Mesodermal cell (in vitro differentiated cells): ENCODE measurements around the gene CAB39L.

ENCODE experiments used
- H3K27ac ChIP-seq: 2 replicates; pipeline ENCODE4 v1.7.0; 2013; ENCODE audit warnings: mild to moderate bottlenecking, low read depth, low read length, moderate library complexity; ENCODE audit not compliant: severe bottlenecking
- H3K36me3 ChIP-seq: 2 replicates; pipeline ENCODE4 v1.7.1; 2013; ENCODE audit warnings: mild to moderate bottlenecking, low read length, moderate library complexity; ENCODE audit not compliant: control insufficient read depth, insufficient read depth
- H3K4me1 ChIP-seq: one replicate; pipeline ENCODE4 v1.7.1; 2013; ENCODE audit warnings: mild to moderate bottlenecking, low read length; ENCODE audit not compliant: insufficient read depth, control insufficient read depth, poor library complexity, severe bottlenecking
- H3K4me3 ChIP-seq: 2 replicates; pipeline ENCODE4 v1.7.0; 2013; ENCODE audit warnings: low read length, control low read depth, mild to moderate bottlenecking; ENCODE audit not compliant: insufficient read depth, poor library complexity, severe bottlenecking; ENCODE audit errors: extremely low read depth
- H3K9me3 ChIP-seq: 2 replicates; pipeline ENCODE4 v1.7.1; 2013; ENCODE audit warnings: mild to moderate bottlenecking, low read length, moderate library complexity; ENCODE audit not compliant: control insufficient read depth
- WGBS, 2 experiments: methylation state at CpG; one replicate each; pipeline ENCODE4 v1.1.5; 2013; ENCODE audit warnings: missing lambda C conversion rate in 2 of 2; ENCODE audit not compliant: insufficient coverage in 2 of 2; 5-methylcytosine and 5-hydroxymethylcytosine counted together

The CAB39L gene

GRCh38 chr13:49456156-49456555, 12.3 kb upstream of the CAB39L start:
- H3K27ac ChIP-seq: no peak overlapping the region
- no peaks in the 10 kb centered on the region for H3K36me3 ChIP-seq
- no CpG with 5 or more reads among the region's 1 CpG for WGBS, 2 experiments
- H3K4me3 ChIP-seq: no peak overlapping the region
- H3K4me1 ChIP-seq: no peaks in the 10 kb centered on the region
- H3K9me3 ChIP-seq: no peaks in the 10 kb centered on the region

DNA sequence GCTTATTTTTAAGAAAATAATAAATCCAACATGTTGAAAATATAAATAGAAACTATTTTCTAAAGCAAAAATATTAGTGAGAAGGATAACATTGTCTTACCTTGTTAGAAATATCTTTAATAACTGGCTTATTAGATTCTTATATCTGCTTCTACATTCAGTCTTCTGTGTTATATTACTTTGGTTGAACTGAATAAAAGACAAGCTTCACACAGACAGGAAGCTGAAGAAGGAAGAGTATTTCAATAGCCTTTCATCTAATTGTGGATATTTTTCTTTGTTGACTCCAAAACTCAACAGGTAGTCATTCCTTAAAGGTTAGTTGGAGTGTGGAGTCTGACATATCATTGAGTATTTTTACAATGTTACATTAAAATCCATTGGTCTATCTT, 11.1 kb upstream of the CAB39L start:
- H3K4me1 ChIP-seq: no peaks in the 10 kb centered on the region
- H3K4me3 ChIP-seq: no peak overlapping the region
- H3K36me3 ChIP-seq: no peaks in the 10 kb centered on the region
- no peak overlapping the region for H3K27ac ChIP-seq
- no peaks in the 10 kb centered on the region for H3K9me3 ChIP-seq

DNA sequence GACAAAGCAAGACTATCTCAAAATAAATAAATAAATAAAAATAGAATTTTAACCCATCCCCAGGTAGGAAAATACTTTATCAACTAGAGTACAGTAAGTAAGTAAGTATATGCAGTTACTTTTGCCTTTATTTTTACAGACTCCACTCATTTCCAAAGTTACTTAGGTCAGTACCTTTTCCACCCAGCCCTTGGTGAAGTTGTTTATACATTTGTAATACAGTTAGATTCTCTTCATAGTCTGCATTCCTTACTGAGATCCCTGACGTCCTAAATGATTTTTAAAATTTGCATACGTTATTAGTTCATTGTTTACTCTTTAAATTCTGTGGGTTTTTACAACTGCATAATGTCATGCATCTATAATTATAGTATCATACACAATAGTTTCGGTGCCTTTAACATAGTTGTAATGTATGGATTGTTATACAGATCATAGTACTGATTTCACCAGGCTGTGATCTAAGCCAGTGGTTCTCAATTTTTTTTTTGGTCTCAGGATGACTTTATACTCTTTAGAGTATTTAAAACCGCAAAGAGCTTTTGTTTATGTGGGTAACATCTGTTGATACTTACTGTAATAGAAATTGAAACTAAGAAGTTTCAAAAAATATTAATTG, 10.6 kb upstream of the CAB39L start:
- H3K9me3 ChIP-seq: no peaks in the 10 kb centered on the region
- no CpG with 5 or more reads among the region's 4 CpGs for WGBS, 2 experiments
- no peak overlapping the region for H3K27ac ChIP-seq
- H3K4me1 ChIP-seq: no peaks in the 10 kb centered on the region
- no peaks in the 10 kb centered on the region for H3K36me3 ChIP-seq
- H3K4me3 ChIP-seq: no peak overlapping the region

DNA sequence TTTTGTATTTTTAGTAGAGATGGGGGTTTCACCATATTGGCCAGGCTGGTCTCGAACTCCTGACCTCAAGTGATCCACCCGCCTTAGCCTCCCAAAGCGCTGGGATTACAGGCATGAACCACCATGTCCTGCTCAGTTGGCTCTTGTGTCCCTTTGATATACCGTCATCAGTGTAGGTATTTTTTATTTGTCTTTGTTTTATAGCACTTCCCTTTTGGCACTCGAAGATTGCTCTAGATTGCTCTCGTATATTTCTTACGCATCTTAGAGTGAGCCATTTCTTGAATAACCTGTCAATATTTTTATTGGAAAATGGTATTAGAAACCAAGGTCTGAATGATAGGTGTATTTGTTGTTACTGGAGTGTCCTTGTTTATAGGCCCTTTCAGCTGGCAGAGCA, 9.6 kb upstream of the CAB39L start:
- 90 to 95% methylated on average over 3 to 6 of the region's 7 CpGs for WGBS, 2 experiments
- Histone ChIP-seq H3K4me3 (no peak overlapping the region), H3K4me1 (no peaks in the 10 kb centered on the region), H3K27ac (no peak overlapping the region), H3K36me3 (no peaks in the 10 kb centered on the region), H3K9me3 (no peaks in the 10 kb centered on the region)

- Histone ChIP-seq H3K9me3 (no peaks in the 10 kb centered on the region), H3K4me3 (no peak overlapping the region), H3K36me3 (no peaks in the 10 kb centered on the region), H3K4me1 (no peaks in the 10 kb centered on the region), H3K27ac (no peak overlapping the region)
- 86 to 100% methylated on average over 1 of the region's 8 CpGs for WGBS, 2 experiments
These were observed 9.0 kb upstream of the CAB39L start for GRCh38 chr13:49452725-49453457.

DNA sequence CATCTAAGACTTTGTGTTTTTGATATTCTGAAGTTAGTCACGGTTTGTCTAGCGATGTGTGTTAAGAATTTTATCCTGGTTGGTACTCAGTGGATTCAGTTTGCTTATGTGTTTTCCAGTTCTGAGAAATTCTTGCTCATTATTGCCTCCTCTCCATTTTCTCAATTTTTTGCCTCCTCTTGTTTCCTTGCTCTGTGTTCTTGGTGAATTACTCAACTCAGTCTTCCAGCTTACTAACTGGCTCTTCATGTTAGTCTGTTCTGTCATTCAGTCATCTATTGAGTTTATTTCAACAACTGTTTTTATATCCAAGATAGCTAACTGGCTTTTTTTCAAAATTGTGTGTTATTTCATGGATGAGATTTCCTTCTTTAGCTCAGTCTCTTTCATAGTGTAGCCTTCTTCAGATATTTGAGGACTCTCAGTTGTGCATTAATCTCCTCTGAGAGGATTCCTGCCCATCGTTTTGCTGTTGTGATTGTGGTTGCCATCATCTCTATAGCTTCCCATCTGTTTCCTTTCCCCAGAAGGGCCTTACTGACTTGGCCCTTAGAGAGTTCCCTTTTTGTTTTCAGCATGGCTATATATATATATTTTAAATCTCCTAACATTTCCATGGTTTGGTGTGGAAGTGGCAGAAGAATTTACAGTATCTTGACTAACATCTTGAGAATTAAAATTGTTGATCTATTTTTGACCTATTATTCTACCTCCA, 6.4 kb upstream of the CAB39L start:
- WGBS, 2 experiments: 100% methylated on average over 2 of the region's 3 CpGs; no CpG with 5 or more reads in 1 of the 2 experiments
- Histone ChIP-seq H3K4me1 (no peaks in the 10 kb centered on the region), H3K4me3 (no peak overlapping the region), H3K36me3 (no peaks in the 10 kb centered on the region), H3K9me3 (no peaks in the 10 kb centered on the region), H3K27ac (no peak overlapping the region)

- H3K4me3 ChIP-seq: no peak overlapping the region
- H3K4me1 ChIP-seq: no peaks in the 10 kb centered on the region
- H3K27ac ChIP-seq: no peak overlapping the region
- no CpG with 5 or more reads among the region's 2 CpGs for WGBS, 2 experiments
- H3K36me3 ChIP-seq: no peaks in the 10 kb centered on the region
- no peaks in the 10 kb centered on the region for H3K9me3 ChIP-seq
These were observed 4.9 kb upstream of the CAB39L start for GRCh38 chr13:49448753-49449152.

- Histone ChIP-seq H3K27ac (no peak overlapping the region), H3K4me1 (no peaks in the 10 kb centered on the region), H3K9me3 (no peaks in the 10 kb centered on the region), H3K36me3 (peaks cover 4% of the 10 kb centered on the region), H3K4me3 (no peak overlapping the region)
These were observed 2.6 kb upstream of the CAB39L start for GRCh38 chr13:49446473-49446872.

- Histone ChIP-seq H3K27ac (peak overlapping the region; percentile 77), H3K4me3 (peak overlapping the region; percentile 73), H3K4me1 (no peaks in the 10 kb centered on the region), H3K9me3 (no peaks in the 10 kb centered on the region), H3K36me3 (peaks cover 4% of the 10 kb centered on the region)
- 13 to 17% methylated on average over 21 of the region's 29 CpGs for WGBS, 2 experiments
These were observed 896 bp upstream of the CAB39L start for GRCh38 chr13:49444524-49445395.

GRCh38 chr13:49443357-49443703, 534 bp downstream of the CAB39L start:
- H3K27ac ChIP-seq: peak overlapping the region; percentile 81
- peaks cover 4% of the 10 kb centered on the region for H3K36me3 ChIP-seq
- H3K9me3 ChIP-seq: no peaks in the 10 kb centered on the region
- 11 to 63% methylated on average over 1 to 4 of the region's 10 CpGs for WGBS, 2 experiments
- H3K4me1 ChIP-seq: no peaks in the 10 kb centered on the region
- peak overlapping the region; percentile 73 for H3K4me3 ChIP-seq
